AG04449 (cell line): Measurements from ENCODE around the gene LILRA6.
"Not testable (repeated sequence)": the region's sequence is repeated elsewhere in the genome, so short reads cannot be mapped to it uniquely, and the experiment has no call there.

Experiments
- CTCF ChIA-PET: fragments of 350-600 bp; formaldehyde crosslinking; extraction: SDS; loops from one replicate; lab custom pipeline; 2021; ENCODE audit warnings: antibody characterized with exemption; lab: Yijun Ruan, JAX
- POLR2A ChIA-PET: fragments of 400-600, 350-600 bp; formaldehyde crosslinking; extraction: SDS; loops from one replicate; lab custom pipeline; 2020; ENCODE audit warnings: antibody characterized with exemption, inconsistent platforms; lab: Yijun Ruan, JAX
- DNase-seq: peaks from one replicate; pipeline ENCODE4 v3.0.0-alpha.2; 2010; ENCODE audit warnings: low read depth, low spot score
- H3K4me3 ChIP-seq: 2 replicates; pipeline ENCODE4 v1.5.1; 2011; ENCODE audit warnings: low read depth, mild to moderate bottlenecking, control low read depth, low read length
- CTCF ChIP-seq: IDR thresholded peaks from one replicate; pipeline ENCODE4 v1.5.1; 2011; ENCODE audit warnings: mild to moderate bottlenecking, moderate library complexity, low read length, control low read depth, inconsistent platforms; ENCODE audit not compliant: insufficient read depth; ENCODE audit errors: missing control alignments

Gene LILRA6

GRCh38 chr19:54279406-54279962 lies 36.9 kb upstream of the LILRA6 start:
- POLR2A ChIA-PET: no interaction called here
- TF ChIP-seq CTCF: no peak
- no peak overlapping the region for H3K4me3 ChIP-seq
- no peak for DNase-seq
- CTCF ChIA-PET: interaction anchor here (1.5 kb wide), 1 partner anchor 13 kb away, joined by 8 read pairs; no protein-coding TSS in a partner anchor

- DNase-seq, H3K4me3 ChIP-seq, POLR2A ChIA-PET: not testable (repeated sequence)
- CTCF ChIA-PET: interaction anchor here (1.5 kb wide), 1 partner anchor 13 kb away, joined by 8 read pairs; no protein-coding TSS in a partner anchor
Observed at GRCh38 chr19:54278571-54279195, 36.1 kb upstream of the LILRA6 start.

- H3K4me3 ChIP-seq, DNase-seq, POLR2A ChIA-PET, CTCF ChIA-PET: not testable (repeated sequence)
Observed at GRCh38 chr19:54278056-54278455, 35.5 kb upstream of the LILRA6 start.

- DNase-seq, H3K4me3 ChIP-seq, POLR2A ChIA-PET, CTCF ChIA-PET: not testable (repeated sequence)
Observed at GRCh38 chr19:54277111-54277615, 34.6 kb upstream of the LILRA6 start.

GRCh38 chr19:54275951-54276350 lies 33.4 kb upstream of the LILRA6 start:
- CTCF ChIA-PET: no interaction called here

GRCh38 chr19:54274516-54274915 lies 31.9 kb upstream of the LILRA6 start:
- POLR2A ChIA-PET, DNase-seq, CTCF ChIA-PET, H3K4me3 ChIP-seq: not testable (repeated sequence)

More at GRCh38 chr19:54275951-54276350, 33.4 kb upstream of the LILRA6 start:
- TF ChIP-seq CTCF: no peak
- no peak overlapping the region for H3K4me3 ChIP-seq
- POLR2A ChIA-PET: no interaction called here
- DNase-seq: no peak

- no peak overlapping the region for H3K4me3 ChIP-seq
- no peak for DNase-seq
- no peak for TF ChIP-seq CTCF
- POLR2A ChIA-PET: no interaction called here
- CTCF ChIA-PET: no interaction called here
Observed at GRCh38 chr19:54273821-54274220, 31.2 kb upstream of the LILRA6 start.

- DNase-seq, CTCF ChIA-PET, H3K4me3 ChIP-seq, POLR2A ChIA-PET: not testable (repeated sequence)
Observed at GRCh38 chr19:54272181-54272580, 29.6 kb upstream of the LILRA6 start.

- H3K4me3 ChIP-seq, CTCF ChIA-PET, DNase-seq, POLR2A ChIA-PET: not testable (repeated sequence)
Observed at GRCh38 chr19:54271587-54271986, 29.0 kb upstream of the LILRA6 start.
